HFFc6 (cell line): Measurements from ENCODE around the gene TPCN1. TPM values are rescaled to one million over a fixed set of nuclear protein-coding genes. Genes with fewer than 3 reads are reported as not detected.

Experiments
- DNase-seq: peaks from one replicate; pipeline ENCODE4 v3.0.0-alpha.2; 2018
- H3K27ac Mint-ChIP-seq: 2 replicates; pipeline ENCODE4 v1.8.0; 2020; ENCODE audit warnings: mild to moderate bottlenecking, mixed read lengths
- H3K27me3 Mint-ChIP-seq: 2 replicates; pipeline ENCODE4 v1.8.0; 2021; ENCODE audit warnings: mild to moderate bottlenecking, moderate library complexity, mixed read lengths; ENCODE audit not compliant: insufficient read depth
- H3K36me3 Mint-ChIP-seq: 2 replicates; pipeline ENCODE4 v1.8.0; 2021; ENCODE audit warnings: low read depth, mixed read lengths
- H3K4me1 Mint-ChIP-seq: 2 replicates; pipeline ENCODE4 v1.8.0; 2020; ENCODE audit warnings: low read depth, mixed read lengths
- H3K4me3 Mint-ChIP-seq: 2 replicates; pipeline ENCODE4 v1.8.0; 2020; ENCODE audit warnings: mild to moderate bottlenecking, moderate library complexity, mixed read lengths
- H3K9me3 Mint-ChIP-seq: 2 replicates; pipeline ENCODE4 v1.8.0; 2020; ENCODE audit warnings: mild to moderate bottlenecking, mixed read lengths
- CTCF ChIP-seq: fragments of 200-600 bp; sonication (generic); IDR thresholded peaks from 2 replicates; pipeline ENCODE4 v1.5.0; 2021; ENCODE audit warnings: antibody characterized with exemption, mild to moderate bottlenecking
- total RNA-seq, 6 experiments: library from RNA; stranded (reverse); fragmentation: NEBNext Ultra II Directional; extraction: Animal tissue kit (Norgen Biotek cat#: 25700); gene quantifications; 2 replicates in 1 of 6; 3 replicates in 5 of 6; pipeline ENCODE4 v1.2.3, GENCODE V29; 2021

TPCN1 gene
- total RNA-seq, 6 experiments from 2014 or later: 19.0 to 33.3 (median 20.6) TPM

GRCh38 chr12:113291586-113291985 is 70.3 kb downstream of the TPCN1 start:
- Mint-ChIP-seq H3K4me1 (peaks cover 10% of the 10 kb centered on the region), H3K4me3 (no peak overlapping the region), H3K27ac (peak overlapping the region; percentile 19; the same call in 1 of the 2 replicates), H3K9me3 (no peaks in the 10 kb centered on the region), H3K36me3 (no peaks in the 10 kb centered on the region; the same call in 1 of the 2 replicates), H3K27me3 (no peaks in the 10 kb centered on the region; the same call in 1 of the 2 replicates)
- no peak for TF ChIP-seq CTCF
- DNase-seq: no peak

GRCh38 chr12:113292091-113292490 is 70.8 kb downstream of the TPCN1 start:
- H3K27ac Mint-ChIP-seq: peak overlapping the region; percentile 19; the same call in 1 of the 2 replicates
- H3K4me1 Mint-ChIP-seq: peaks cover 10% of the 10 kb centered on the region
- DNase-seq: peak; percentile 54
- no peaks in the 10 kb centered on the region; the same call in 1 of the 2 replicates for H3K27me3 Mint-ChIP-seq
- no peaks in the 10 kb centered on the region; the same call in 1 of the 2 replicates for H3K36me3 Mint-ChIP-seq
- TF ChIP-seq CTCF: no peak
- H3K4me3 Mint-ChIP-seq: no peak overlapping the region; the same call in 1 of the 2 replicates
- H3K9me3 Mint-ChIP-seq: no peaks in the 10 kb centered on the region

- TF ChIP-seq CTCF: no peak
- H3K27me3 Mint-ChIP-seq: no peaks in the 10 kb centered on the region; the same call in 1 of the 2 replicates
- H3K27ac Mint-ChIP-seq: peak overlapping the region; percentile 19; the same call in 1 of the 2 replicates
- H3K9me3 Mint-ChIP-seq: no peaks in the 10 kb centered on the region
- no peak for DNase-seq
- H3K4me1 Mint-ChIP-seq: peaks cover 10% of the 10 kb centered on the region
- H3K4me3 Mint-ChIP-seq: no peak overlapping the region
- no peaks in the 10 kb centered on the region; the same call in 1 of the 2 replicates for H3K36me3 Mint-ChIP-seq
Observed at GRCh38 chr12:113292547-113292946, 71.3 kb downstream of the TPCN1 start.

GRCh38 chr12:113293100-113293499 is 71.8 kb downstream of the TPCN1 start:
- H3K36me3 Mint-ChIP-seq: no peaks in the 10 kb centered on the region; the same call in 1 of the 2 replicates
- DNase-seq: no peak
- no peak overlapping the region for H3K27ac Mint-ChIP-seq
- peaks cover 10% of the 10 kb centered on the region for H3K4me1 Mint-ChIP-seq
- TF ChIP-seq CTCF: no peak
- no peaks in the 10 kb centered on the region; the same call in none of the 2 replicates for H3K27me3 Mint-ChIP-seq
- H3K9me3 Mint-ChIP-seq: no peaks in the 10 kb centered on the region
- H3K4me3 Mint-ChIP-seq: no peak overlapping the region

GRCh38 chr12:113295886-113296556 is 74.8 kb downstream of the TPCN1 start:
- no peaks in the 10 kb centered on the region for H3K9me3 Mint-ChIP-seq
- no peaks in the 10 kb centered on the region; the same call in 1 of the 2 replicates for H3K36me3 Mint-ChIP-seq
- DNase-seq: no peak
- no peaks in the 10 kb centered on the region; the same call in 1 of the 2 replicates for H3K27me3 Mint-ChIP-seq
- no peak overlapping the region for H3K27ac Mint-ChIP-seq
- peaks cover 30% of the 10 kb centered on the region for H3K4me1 Mint-ChIP-seq
- no peak overlapping the region for H3K4me3 Mint-ChIP-seq
- TF ChIP-seq CTCF: no peak
